MCF 10A (cell line): Measurements from ENCODE around the gene GTF3C4. TPM values are rescaled to one million over a fixed set of nuclear protein-coding genes. Genes with fewer than 3 reads are reported as not detected.

Experiments
- BruUV-seq: library from RNA; stranded (reverse); fragments of 400-500 nt; replicated peaks from 2 replicates; lab custom pipeline; 2021; lab: Mats Ljungman, UMichigan
- CTCF ChIA-PET: fragments of 300-600 bp; sonication (Branson Sonifier 250); formaldehyde crosslinking; extraction: SDS; loops from one replicate; lab custom pipeline; 2021; ENCODE audit warnings: antibody characterized with exemption, inconsistent platforms; lab: Yijun Ruan, JAX
- POLR2A ChIA-PET: fragments of 300-600, 350-650 bp; sonication (Branson Sonifier 250); formaldehyde crosslinking; extraction: SDS; loops from one replicate; lab custom pipeline; 2020; ENCODE audit warnings: antibody characterized with exemption, inconsistent platforms; lab: Yijun Ruan, JAX
- DNase-seq: peaks from one replicate; pipeline ENCODE4 v3.0.0-alpha.2; 2018; ENCODE audit not compliant: unreplicated experiment
- H3K27ac Mint-ChIP-seq: one replicate; pipeline ENCODE4 v1.8.0; 2022; ENCODE audit warnings: mild to moderate bottlenecking, low read depth, mixed read lengths; ENCODE audit not compliant: unreplicated experiment
- H3K27me3 Mint-ChIP-seq: one replicate; pipeline ENCODE4 v1.8.0; 2022; ENCODE audit warnings: mixed read lengths; ENCODE audit not compliant: insufficient read depth, unreplicated experiment
- H3K36me3 Mint-ChIP-seq: one replicate; pipeline ENCODE4 v1.8.0; 2022; ENCODE audit warnings: mild to moderate bottlenecking, moderate library complexity, mixed read lengths; ENCODE audit not compliant: insufficient read depth, unreplicated experiment
- H3K4me1 Mint-ChIP-seq: one replicate; pipeline ENCODE4 v1.8.0; 2022; ENCODE audit warnings: mixed read lengths; ENCODE audit not compliant: insufficient read depth, unreplicated experiment
- H3K4me3 Mint-ChIP-seq: one replicate; pipeline ENCODE4 v1.8.0; 2022; ENCODE audit warnings: mild to moderate bottlenecking, moderate library complexity, mixed read lengths; ENCODE audit not compliant: unreplicated experiment
- H3K9me3 Mint-ChIP-seq: one replicate; pipeline ENCODE4 v1.8.0; 2022; ENCODE audit warnings: mixed read lengths; ENCODE audit not compliant: unreplicated experiment
- intact Hi-C: fragments of 100-400 bp; cut with micrococcal nuclease; formaldehyde crosslinking; loops from 2 replicates; pipeline ENCODE4 v1.14.1; 2022
- total RNA-seq: library from RNA; stranded (reverse); gene quantifications from 2 replicates; pipeline ENCODE4 v1.2.3, GENCODE V29; 2022
- TF ChIP-seq, protein P1 (sequence below): fragments of 200-600 bp; IDR thresholded peaks from one replicate; pipeline ENCODE4 v1.8.0; 2022; ENCODE audit warnings: antibody characterized with exemption, mild to moderate bottlenecking; ENCODE audit not compliant: unreplicated experiment

The GTF3C4 gene
- total RNA-seq, 1 experiment from 2014 or later, result 18.3 TPM

- H3K27me3 Mint-ChIP-seq, result no peaks in the 10 kb centered on the region
- intact Hi-C loops, result no loop called here
- H3K4me1 Mint-ChIP-seq, result peaks cover 26% of the 10 kb centered on the region
- BruUV-seq, result no TSS peak
- no peak for DNase-seq
- TF ChIP-seq, protein P1, sequence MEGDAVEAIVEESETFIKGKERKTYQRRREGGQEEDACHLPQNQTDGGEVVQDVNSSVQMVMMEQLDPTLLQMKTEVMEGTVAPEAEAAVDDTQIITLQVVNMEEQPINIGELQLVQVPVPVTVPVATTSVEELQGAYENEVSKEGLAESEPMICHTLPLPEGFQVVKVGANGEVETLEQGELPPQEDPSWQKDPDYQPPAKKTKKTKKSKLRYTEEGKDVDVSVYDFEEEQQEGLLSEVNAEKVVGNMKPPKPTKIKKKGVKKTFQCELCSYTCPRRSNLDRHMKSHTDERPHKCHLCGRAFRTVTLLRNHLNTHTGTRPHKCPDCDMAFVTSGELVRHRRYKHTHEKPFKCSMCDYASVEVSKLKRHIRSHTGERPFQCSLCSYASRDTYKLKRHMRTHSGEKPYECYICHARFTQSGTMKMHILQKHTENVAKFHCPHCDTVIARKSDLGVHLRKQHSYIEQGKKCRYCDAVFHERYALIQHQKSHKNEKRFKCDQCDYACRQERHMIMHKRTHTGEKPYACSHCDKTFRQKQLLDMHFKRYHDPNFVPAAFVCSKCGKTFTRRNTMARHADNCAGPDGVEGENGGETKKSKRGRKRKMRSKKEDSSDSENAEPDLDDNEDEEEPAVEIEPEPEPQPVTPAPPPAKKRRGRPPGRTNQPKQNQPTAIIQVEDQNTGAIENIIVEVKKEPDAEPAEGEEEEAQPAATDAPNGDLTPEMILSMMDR, result no peak
- peaks cover 50% of the 10 kb centered on the region for H3K36me3 Mint-ChIP-seq
- ChIA-PET POLR2A (no interaction called here), CTCF (no interaction called here)
- no peaks in the 10 kb centered on the region for H3K9me3 Mint-ChIP-seq
- H3K4me3 Mint-ChIP-seq, result no peak overlapping the region
- H3K27ac Mint-ChIP-seq, result peak overlapping the region; percentile 40
Measured at GRCh38 chr9:132634327-132634726, 35.9 kb upstream of the GTF3C4 start.

GRCh38 chr9:132637351-132637750, 32.9 kb upstream of the GTF3C4 start:
- H3K4me3 Mint-ChIP-seq, result no peak overlapping the region
- H3K9me3 Mint-ChIP-seq, result no peaks in the 10 kb centered on the region
- intact Hi-C loops, result no loop called here
- peaks cover 42% of the 10 kb centered on the region for H3K36me3 Mint-ChIP-seq
- CTCF ChIA-PET, result no interaction called here
- TF ChIP-seq, protein P1, result no peak
- H3K27me3 Mint-ChIP-seq, result no peaks in the 10 kb centered on the region
- peaks cover 10% of the 10 kb centered on the region for H3K4me1 Mint-ChIP-seq
- no TSS peak for BruUV-seq
- POLR2A ChIA-PET, result interaction anchor here (1.2 kb wide), 1 partner anchor 15 kb away, joined by 3 read pairs; no protein-coding TSS in a partner anchor
- no peak overlapping the region for H3K27ac Mint-ChIP-seq
- DNase-seq, result no peak

DNA sequence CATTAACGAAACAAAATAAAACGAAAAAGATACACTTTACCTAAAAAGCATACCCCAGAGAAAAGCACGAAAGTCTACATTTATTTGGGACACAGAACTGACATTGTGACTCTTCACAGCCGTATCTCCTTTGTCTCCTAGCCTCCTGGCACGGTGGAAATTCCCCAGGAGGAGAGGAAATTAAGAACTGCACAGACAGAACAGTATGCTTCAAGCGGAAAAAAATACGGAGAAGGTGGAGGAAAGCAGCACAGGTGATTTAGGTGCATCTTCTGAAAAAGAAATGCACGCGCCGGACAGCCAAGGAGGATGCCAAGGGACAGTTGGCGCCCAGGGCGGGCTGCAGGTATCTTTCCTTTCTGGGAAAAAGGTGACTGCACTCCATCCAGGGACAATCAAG, 32.5 kb upstream of the GTF3C4 start:
- no peaks in the 10 kb centered on the region for H3K27me3 Mint-ChIP-seq
- DNase-seq, result no peak
- POLR2A ChIA-PET, result interaction anchor here (1.2 kb wide), 1 partner anchor 14 kb away, joined by 3 read pairs; no protein-coding TSS in a partner anchor
- H3K4me3 Mint-ChIP-seq, result no peak overlapping the region
- H3K4me1 Mint-ChIP-seq, result peaks cover 7% of the 10 kb centered on the region
- CTCF ChIA-PET, result no interaction called here
- H3K27ac Mint-ChIP-seq, result no peak overlapping the region
- intact Hi-C loops, result no loop called here
- no TSS peak for BruUV-seq
- TF ChIP-seq, protein P1, result no peak
- peaks cover 45% of the 10 kb centered on the region for H3K36me3 Mint-ChIP-seq
- no peaks in the 10 kb centered on the region for H3K9me3 Mint-ChIP-seq

GRCh38 chr9:132638240-132638639, 32.0 kb upstream of the GTF3C4 start:
- CTCF ChIA-PET, result no interaction called here
- no peak overlapping the region for H3K4me3 Mint-ChIP-seq
- peaks cover 50% of the 10 kb centered on the region for H3K36me3 Mint-ChIP-seq
- no peak overlapping the region for H3K27ac Mint-ChIP-seq
- no peaks in the 10 kb centered on the region for H3K27me3 Mint-ChIP-seq
- no peaks in the 10 kb centered on the region for H3K9me3 Mint-ChIP-seq
- no TSS peak for BruUV-seq
- DNase-seq, result peak; percentile 29
- TF ChIP-seq, protein P1, result no peak
- POLR2A ChIA-PET, result no interaction called here
- H3K4me1 Mint-ChIP-seq, result peaks cover 4% of the 10 kb centered on the region
- intact Hi-C loops, result no loop called here
